Uterus (tissue), 2 donors: ENCODE measurements around the gene DISP1.

Source experiments
- CTCF ChIP-seq, 4 experiments: fragments of 200-600 bp in 2 of 4; fragments of 450-650 bp in 2 of 4; sonication (generic) in 2 of 4; IDR thresholded peaks; one replicate each; pipeline ENCODE4 v1.5.1; 2016 to 2019; ENCODE audit warnings: antibody characterized with exemption in 4 of 4, mild to moderate bottlenecking in 2 of 4, moderate library complexity in 1 of 4
- POLR2A ChIP-seq, 2 donors: fragments of 450-650 bp; IDR thresholded peaks; one replicate each; pipeline ENCODE4 v1.6.1; 2016; ENCODE audit warnings: antibody characterized with exemption in 2 of 2, mild to moderate bottlenecking in 1 of 2, moderate library complexity in 1 of 2

DNA sequence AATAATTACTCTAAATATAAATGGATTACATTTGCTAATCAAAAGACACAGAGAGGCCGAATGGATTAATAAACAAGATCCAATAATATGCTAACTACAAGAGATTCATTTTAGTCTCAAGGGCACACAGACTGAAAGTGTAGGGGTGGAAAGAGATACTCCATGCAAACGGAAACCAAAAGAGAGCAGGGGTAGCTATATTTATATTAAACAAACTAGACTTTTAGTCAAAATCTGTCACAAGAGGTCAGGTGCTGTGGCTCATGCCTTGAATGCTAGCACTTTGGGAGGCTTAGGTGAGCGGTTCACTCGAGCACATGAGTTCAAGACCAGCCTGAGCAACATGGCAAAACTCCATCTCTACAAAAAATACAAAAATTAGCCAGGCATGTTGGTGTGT lies 33.6 kb upstream of the DISP1 start:
- TF ChIP-seq CTCF (IDR thresholded peaks at IDR 0.05), result no peak
- no peak for TF ChIP-seq POLR2A (IDR thresholded peaks at IDR 0.05)
